ENCODE results near the gene AUNIP.

- no peak for TF ChIP-seq CTCF (IDR thresholded peaks at IDR 0.05)
- no peak for TF ChIP-seq POLR2A (IDR thresholded peaks at IDR 0.05)
Measured at GRCh38 chr1:25817840-25818501, 41.3 kb downstream of the AUNIP start.

All from lower leg skin (tissue), 3 donors.